Gastroesophageal sphincter (tissue), 3 donors: ENCODE data around the gene ATP5F1C.

Source experiments
- CTCF ChIP-seq, 4 experiments: fragments of 200-600 bp in 2 of 4; fragments of 450-650 bp in 2 of 4; sonication (generic) in 1 of 4; IDR thresholded peaks; one replicate each; pipeline ENCODE4 v1.5.1; 2017 to 2019; ENCODE audit warnings: antibody characterized with exemption in 4 of 4, mild to moderate bottlenecking in 2 of 4, moderate library complexity in 2 of 4
- EP300 ChIP-seq: sonication (generic); formaldehyde crosslinking; IDR thresholded peaks from one replicate; pipeline ENCODE4 v1.6.1; 2017; ENCODE audit warnings: antibody characterized with exemption, mild to moderate bottlenecking
- POLR2A ChIP-seq, 2 donors: fragments of 450-650 bp; IDR thresholded peaks; one replicate each; pipeline ENCODE4 v1.6.1; 2017; ENCODE audit warnings: antibody characterized with exemption in 2 of 2, mild to moderate bottlenecking in 2 of 2, moderate library complexity in 1 of 2
- POLR2AphosphoS5 ChIP-seq: sonication (generic); formaldehyde crosslinking; IDR thresholded peaks from one replicate; pipeline ENCODE4 v1.6.1; 2017; ENCODE audit warnings: antibody characterized with exemption

GRCh38 chr10:7853890-7854289 is 65.9 kb downstream of the ATP5F1C start:
- TF ChIP-seq POLR2A (IDR thresholded peaks at IDR 0.05), result no peak
- TF ChIP-seq EP300, result no peak
- no peak for TF ChIP-seq CTCF (IDR thresholded peaks at IDR 0.05)
- no peak for TF ChIP-seq POLR2AphosphoS5
